ENCODE data around the gene SLC9A7.

SLC9A7 gene

GRCh38 chrX:46628460-46629371 is 130.2 kb downstream of the SLC9A7 start:
- DNase-seq: no peak
- Histone ChIP-seq H3K4ac (ENCODE audit: low read depth, low read length) (no peak overlapping the region), H4K5ac (ENCODE audit: low read length) (no peak overlapping the region), H2BK5ac (ENCODE audit: low read length) (no peak overlapping the region), H3K4me3 (ENCODE audit: low read length) (no peak overlapping the region), H3K9ac (ENCODE audit: low read length) (no peak overlapping the region), H2BK120ac (ENCODE audit: low read depth, low read length) (no peak overlapping the region), H3K23ac (ENCODE audit: low read length) (no peak overlapping the region), H2AK5ac (ENCODE audit: low read length) (no peak overlapping the region), H4K8ac (ENCODE audit: low read depth, low read length) (no peak overlapping the region), H3K79me2 (ENCODE audit: control insufficient read depth, insufficient read depth, low read length) (no peaks in the 10 kb centered on the region), H3K27ac (ENCODE audit: low read depth, low read length) (no peak overlapping the region), H3K4me1 (ENCODE audit: control insufficient read depth, low read depth, low read length) (no peaks in the 10 kb centered on the region), H3K36me3 (ENCODE audit: control insufficient read depth, insufficient read depth, low read length) (no peaks in the 10 kb centered on the region), H3K27me3 (ENCODE audit: insufficient read depth, low read length, poor library complexity) (no peaks in the 10 kb centered on the region), H3K4me2 (ENCODE audit: low read length) (no peak overlapping the region), H3K56ac (ENCODE audit: low read length) (no peak overlapping the region), H3K79me1 (ENCODE audit: low read length) (no peaks in the 10 kb centered on the region), H2BK15ac (replicated peaks; ENCODE audit: low read depth) (no peak overlapping the region), H3K18ac (ENCODE audit: low read length) (no peak overlapping the region)
- WGBS (ENCODE audit: extremely low coverage, insufficient coverage, low lambda C conversion rate): no CpG with 5 or more reads among the region's 6 CpGs

- no CpG with 5 or more reads among the region's 10 CpGs for WGBS (ENCODE audit: extremely low coverage, insufficient coverage, low lambda C conversion rate)
- H4K5ac ChIP-seq (ENCODE audit: low read length): no peak overlapping the region
- H2BK5ac ChIP-seq (ENCODE audit: low read length): no peak overlapping the region
- H3K36me3 ChIP-seq (ENCODE audit: control insufficient read depth, insufficient read depth, low read length): no peaks in the 10 kb centered on the region
- no peak overlapping the region for H3K56ac ChIP-seq (ENCODE audit: low read length)
- H2BK120ac ChIP-seq (ENCODE audit: low read depth, low read length): no peak overlapping the region
- H3K23ac ChIP-seq (ENCODE audit: low read length): no peak overlapping the region
- no peak for DNase-seq
- no peak overlapping the region for H2AK5ac ChIP-seq (ENCODE audit: low read length)
- no peak overlapping the region for H2BK15ac ChIP-seq (replicated peaks; ENCODE audit: low read depth)
- H3K4me3 ChIP-seq (ENCODE audit: low read length): no peak overlapping the region
- no peak overlapping the region for H3K27ac ChIP-seq (ENCODE audit: low read depth, low read length)
- H3K79me1 ChIP-seq (ENCODE audit: low read length): no peaks in the 10 kb centered on the region
- H3K79me2 ChIP-seq (ENCODE audit: control insufficient read depth, insufficient read depth, low read length): no peaks in the 10 kb centered on the region
- H3K27me3 ChIP-seq (ENCODE audit: insufficient read depth, low read length, poor library complexity): no peaks in the 10 kb centered on the region
- H3K9ac ChIP-seq (ENCODE audit: low read length): no peak overlapping the region
- no peak overlapping the region for H4K8ac ChIP-seq (ENCODE audit: low read depth, low read length)
- no peak overlapping the region for H3K18ac ChIP-seq (ENCODE audit: low read length)
- H3K4ac ChIP-seq (ENCODE audit: low read depth, low read length): no peak overlapping the region
- no peaks in the 10 kb centered on the region for H3K4me1 ChIP-seq (ENCODE audit: control insufficient read depth, low read depth, low read length)
- no peak overlapping the region for H3K4me2 ChIP-seq (ENCODE audit: low read length)
Observed at GRCh38 chrX:46627711-46628419, 131.1 kb downstream of the SLC9A7 start.

- Histone ChIP-seq H3K27ac (ENCODE audit: low read depth, low read length) (no peak overlapping the region), H3K4me3 (ENCODE audit: low read length) (no peak overlapping the region), H3K36me3 (ENCODE audit: control insufficient read depth, insufficient read depth, low read length) (no peaks in the 10 kb centered on the region), H3K9ac (ENCODE audit: low read length) (no peak overlapping the region), H2BK15ac (replicated peaks; ENCODE audit: low read depth) (no peak overlapping the region), H3K27me3 (ENCODE audit: insufficient read depth, low read length, poor library complexity) (no peaks in the 10 kb centered on the region), H3K79me1 (ENCODE audit: low read length) (no peaks in the 10 kb centered on the region), H2BK5ac (ENCODE audit: low read length) (no peak overlapping the region), H3K23ac (ENCODE audit: low read length) (no peak overlapping the region), H4K8ac (ENCODE audit: low read depth, low read length) (no peak overlapping the region), H3K4me2 (ENCODE audit: low read length) (no peak overlapping the region), H3K4ac (ENCODE audit: low read depth, low read length) (no peak overlapping the region), H4K5ac (ENCODE audit: low read length) (no peak overlapping the region), H3K79me2 (ENCODE audit: control insufficient read depth, insufficient read depth, low read length) (no peaks in the 10 kb centered on the region), H3K18ac (ENCODE audit: low read length) (no peak overlapping the region), H3K56ac (ENCODE audit: low read length) (no peak overlapping the region), H2AK5ac (ENCODE audit: low read length) (no peak overlapping the region), H2BK120ac (ENCODE audit: low read depth, low read length) (no peak overlapping the region), H3K4me1 (ENCODE audit: control insufficient read depth, low read depth, low read length) (no peaks in the 10 kb centered on the region)
- WGBS (ENCODE audit: extremely low coverage, insufficient coverage, low lambda C conversion rate): no CpG with 5 or more reads among the region's 4 CpGs
- DNase-seq: no peak
Observed at GRCh38 chrX:46627062-46627461, 131.9 kb downstream of the SLC9A7 start.

GRCh38 chrX:46626566-46626965 is 132.4 kb downstream of the SLC9A7 start:
- H3K27me3 ChIP-seq (ENCODE audit: insufficient read depth, low read length, poor library complexity): no peaks in the 10 kb centered on the region
- H3K56ac ChIP-seq (ENCODE audit: low read length): no peak overlapping the region
- DNase-seq: no peak
- no peaks in the 10 kb centered on the region for H3K79me2 ChIP-seq (ENCODE audit: control insufficient read depth, insufficient read depth, low read length)
- H3K79me1 ChIP-seq (ENCODE audit: low read length): no peaks in the 10 kb centered on the region
- H2AK5ac ChIP-seq (ENCODE audit: low read length): no peak overlapping the region
- H3K4me2 ChIP-seq (ENCODE audit: low read length): no peak overlapping the region
- no peak overlapping the region for H2BK15ac ChIP-seq (replicated peaks; ENCODE audit: low read depth)
- H3K18ac ChIP-seq (ENCODE audit: low read length): no peak overlapping the region
- no peak overlapping the region for H2BK120ac ChIP-seq (ENCODE audit: low read depth, low read length)
- no peak overlapping the region for H3K9ac ChIP-seq (ENCODE audit: low read length)
- no CpG with 5 or more reads among the region's 7 CpGs for WGBS (ENCODE audit: extremely low coverage, insufficient coverage, low lambda C conversion rate)
- no peak overlapping the region for H4K8ac ChIP-seq (ENCODE audit: low read depth, low read length)
- H2BK5ac ChIP-seq (ENCODE audit: low read length): no peak overlapping the region
- H3K27ac ChIP-seq (ENCODE audit: low read depth, low read length): no peak overlapping the region
- no peak overlapping the region for H3K4me3 ChIP-seq (ENCODE audit: low read length)
- H3K36me3 ChIP-seq (ENCODE audit: control insufficient read depth, insufficient read depth, low read length): no peaks in the 10 kb centered on the region
- no peak overlapping the region for H3K23ac ChIP-seq (ENCODE audit: low read length)
- H4K5ac ChIP-seq (ENCODE audit: low read length): no peak overlapping the region
- no peak overlapping the region for H3K4ac ChIP-seq (ENCODE audit: low read depth, low read length)
- no peaks in the 10 kb centered on the region for H3K4me1 ChIP-seq (ENCODE audit: control insufficient read depth, low read depth, low read length)

GRCh38 chrX:46624090-46624786 is 134.7 kb downstream of the SLC9A7 start:
- Histone ChIP-seq H2AK5ac (ENCODE audit: low read length) (no peak overlapping the region), H3K23ac (ENCODE audit: low read length) (no peak overlapping the region), H3K79me2 (ENCODE audit: control insufficient read depth, insufficient read depth, low read length) (no peaks in the 10 kb centered on the region), H2BK5ac (ENCODE audit: low read length) (no peak overlapping the region), H3K27me3 (ENCODE audit: insufficient read depth, low read length, poor library complexity) (no peaks in the 10 kb centered on the region), H3K4me2 (ENCODE audit: low read length) (no peak overlapping the region), H4K5ac (ENCODE audit: low read length) (no peak overlapping the region), H2BK120ac (ENCODE audit: low read depth, low read length) (no peak overlapping the region), H3K36me3 (ENCODE audit: control insufficient read depth, insufficient read depth, low read length) (no peaks in the 10 kb centered on the region), H3K4ac (ENCODE audit: low read depth, low read length) (no peak overlapping the region), H3K56ac (ENCODE audit: low read length) (no peak overlapping the region), H3K4me3 (ENCODE audit: low read length) (no peak overlapping the region), H3K27ac (ENCODE audit: low read depth, low read length) (no peak overlapping the region), H3K18ac (ENCODE audit: low read length) (no peak overlapping the region), H2BK15ac (replicated peaks; ENCODE audit: low read depth) (no peak overlapping the region), H3K79me1 (ENCODE audit: low read length) (no peaks in the 10 kb centered on the region), H3K4me1 (ENCODE audit: control insufficient read depth, low read depth, low read length) (no peaks in the 10 kb centered on the region), H3K9ac (ENCODE audit: low read length) (no peak overlapping the region), H4K8ac (ENCODE audit: low read depth, low read length) (no peak overlapping the region)
- no peak for DNase-seq
- WGBS (ENCODE audit: extremely low coverage, insufficient coverage, low lambda C conversion rate): no CpG with 5 or more reads among the region's 6 CpGs
